Measurements from ENCODE around the gene LTBP3. TPM values are rescaled to one million over a fixed set of nuclear protein-coding genes. Genes with fewer than 3 reads are reported as not detected.

The LTBP3 gene
- total RNA-seq, 1 experiment from 2014 or later = 166 TPM

DNA sequence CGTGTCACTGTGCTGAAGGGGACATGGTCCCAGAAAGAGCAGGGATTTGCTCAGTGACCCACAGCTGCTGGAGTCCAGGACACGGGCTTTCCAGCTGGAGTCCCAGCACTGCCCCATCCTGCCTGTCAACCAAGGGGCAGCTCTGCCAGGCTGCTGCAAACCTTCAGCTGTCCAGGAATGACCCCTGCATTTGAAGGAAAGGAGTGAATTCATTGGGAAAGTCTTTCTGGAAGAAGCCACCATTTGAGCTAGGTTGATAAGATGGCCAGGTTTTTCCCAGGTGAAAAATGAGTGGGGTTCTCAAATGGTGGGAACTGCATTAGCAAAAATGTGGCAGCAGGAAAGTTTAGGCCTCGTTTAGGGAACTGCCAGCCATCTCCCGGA is 28.1 kb upstream of the LTBP3 start:
- BruUV-seq (replicated peaks) = no TSS peak
- no peak for DNase-seq
- Mint-ChIP-seq H3K36me3 (ENCODE audit: insufficient read depth, unreplicated experiment) (peaks cover 46% of the 10 kb centered on the region), H3K27me3 (ENCODE audit: unreplicated experiment) (no peaks in the 10 kb centered on the region), H3K4me3 (ENCODE audit: low read depth, unreplicated experiment) (no peak overlapping the region), H3K27ac (ENCODE audit: unreplicated experiment) (no peak overlapping the region), H3K9me3 (ENCODE audit: low read depth, unreplicated experiment) (no peaks in the 10 kb centered on the region), H3K4me1 (ENCODE audit: low read depth, unreplicated experiment) (peaks cover 16% of the 10 kb centered on the region)
- TF ChIP-seq, protein P1, sequence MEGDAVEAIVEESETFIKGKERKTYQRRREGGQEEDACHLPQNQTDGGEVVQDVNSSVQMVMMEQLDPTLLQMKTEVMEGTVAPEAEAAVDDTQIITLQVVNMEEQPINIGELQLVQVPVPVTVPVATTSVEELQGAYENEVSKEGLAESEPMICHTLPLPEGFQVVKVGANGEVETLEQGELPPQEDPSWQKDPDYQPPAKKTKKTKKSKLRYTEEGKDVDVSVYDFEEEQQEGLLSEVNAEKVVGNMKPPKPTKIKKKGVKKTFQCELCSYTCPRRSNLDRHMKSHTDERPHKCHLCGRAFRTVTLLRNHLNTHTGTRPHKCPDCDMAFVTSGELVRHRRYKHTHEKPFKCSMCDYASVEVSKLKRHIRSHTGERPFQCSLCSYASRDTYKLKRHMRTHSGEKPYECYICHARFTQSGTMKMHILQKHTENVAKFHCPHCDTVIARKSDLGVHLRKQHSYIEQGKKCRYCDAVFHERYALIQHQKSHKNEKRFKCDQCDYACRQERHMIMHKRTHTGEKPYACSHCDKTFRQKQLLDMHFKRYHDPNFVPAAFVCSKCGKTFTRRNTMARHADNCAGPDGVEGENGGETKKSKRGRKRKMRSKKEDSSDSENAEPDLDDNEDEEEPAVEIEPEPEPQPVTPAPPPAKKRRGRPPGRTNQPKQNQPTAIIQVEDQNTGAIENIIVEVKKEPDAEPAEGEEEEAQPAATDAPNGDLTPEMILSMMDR (IDR thresholded peaks at IDR 0.05; ENCODE audit: unreplicated experiment) = no peak
- intact Hi-C loops (cut with micrococcal nuclease; ENCODE audit: unreplicated experiment) = no loop called here
- CTCF ChIA-PET = no interaction called here

- H3K4me3 Mint-ChIP-seq (ENCODE audit: low read depth, unreplicated experiment) = no peak overlapping the region
- BruUV-seq (replicated peaks) = no TSS peak
- H3K9me3 Mint-ChIP-seq (ENCODE audit: low read depth, unreplicated experiment) = no peaks in the 10 kb centered on the region
- H3K4me1 Mint-ChIP-seq (ENCODE audit: low read depth, unreplicated experiment) = peaks cover 16% of the 10 kb centered on the region
- CTCF ChIA-PET = no interaction called here
- H3K27me3 Mint-ChIP-seq (ENCODE audit: unreplicated experiment) = no peaks in the 10 kb centered on the region
- H3K36me3 Mint-ChIP-seq (ENCODE audit: insufficient read depth, unreplicated experiment) = peaks cover 50% of the 10 kb centered on the region
- H3K27ac Mint-ChIP-seq (ENCODE audit: unreplicated experiment) = no peak overlapping the region
- no peak for DNase-seq
- TF ChIP-seq, protein P1 (IDR thresholded peaks at IDR 0.05; ENCODE audit: unreplicated experiment) = no peak
- intact Hi-C loops (cut with micrococcal nuclease; ENCODE audit: unreplicated experiment) = no loop called here
Observed at GRCh38 chr11:65585396-65586246, 27.5 kb upstream of the LTBP3 start.

GRCh38 chr11:65584723-65585171 is 26.6 kb upstream of the LTBP3 start:
- CTCF ChIA-PET = no interaction called here

DNA sequence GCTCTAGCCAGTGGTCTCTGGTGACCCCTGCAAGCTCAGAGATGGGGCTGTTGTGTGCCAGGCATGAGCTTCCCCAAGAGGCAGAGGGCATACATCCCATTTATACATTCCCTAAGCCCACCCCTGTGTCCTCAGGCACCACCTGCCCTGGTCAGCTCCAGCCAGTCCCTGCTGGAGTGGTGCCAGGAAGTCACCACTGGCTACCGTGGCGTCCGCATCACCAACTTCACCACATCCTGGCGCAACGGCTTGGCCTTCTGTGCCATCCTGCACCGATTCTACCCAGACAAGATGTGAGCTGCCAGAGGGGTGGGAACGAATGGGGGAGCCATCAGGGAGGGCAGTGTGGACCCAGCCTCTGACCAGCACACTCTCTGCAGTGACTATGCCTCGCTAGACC is 25.9 kb upstream of the LTBP3 start:
- Mint-ChIP-seq H3K36me3 (ENCODE audit: insufficient read depth, unreplicated experiment) (peaks cover 50% of the 10 kb centered on the region), H3K4me3 (ENCODE audit: low read depth, unreplicated experiment) (no peak overlapping the region), H3K27me3 (ENCODE audit: unreplicated experiment) (no peaks in the 10 kb centered on the region), H3K4me1 (ENCODE audit: low read depth, unreplicated experiment) (peaks cover 16% of the 10 kb centered on the region), H3K9me3 (ENCODE audit: low read depth, unreplicated experiment) (no peaks in the 10 kb centered on the region), H3K27ac (ENCODE audit: unreplicated experiment) (no peak overlapping the region)
- BruUV-seq (replicated peaks) = no TSS peak
- no peak for DNase-seq
- CTCF ChIA-PET = interaction anchor here (1.0 kb wide), 1 partner anchor 304 kb away, joined by 4 read pairs; the partner anchor contains the start of gene FIBP
- TF ChIP-seq, protein P1 (IDR thresholded peaks at IDR 0.05; ENCODE audit: unreplicated experiment) = no peak
- intact Hi-C loops (cut with micrococcal nuclease; ENCODE audit: unreplicated experiment) = no loop called here

More at GRCh38 chr11:65584723-65585171, 26.6 kb upstream of the LTBP3 start:
- intact Hi-C loops (cut with micrococcal nuclease; ENCODE audit: unreplicated experiment) = no loop called here
- Mint-ChIP-seq H3K4me3 (ENCODE audit: low read depth, unreplicated experiment) (no peak overlapping the region), H3K36me3 (ENCODE audit: insufficient read depth, unreplicated experiment) (peaks cover 50% of the 10 kb centered on the region), H3K4me1 (ENCODE audit: low read depth, unreplicated experiment) (peaks cover 16% of the 10 kb centered on the region), H3K9me3 (ENCODE audit: low read depth, unreplicated experiment) (no peaks in the 10 kb centered on the region), H3K27me3 (ENCODE audit: unreplicated experiment) (no peaks in the 10 kb centered on the region), H3K27ac (ENCODE audit: unreplicated experiment) (no peak overlapping the region)
- TF ChIP-seq, protein P1 (IDR thresholded peaks at IDR 0.05; ENCODE audit: unreplicated experiment) = no peak
- no peak for DNase-seq
- BruUV-seq (replicated peaks) = no TSS peak
